Measurements from ENCODE around the gene TSHZ3. TPM values are rescaled to one million over a fixed set of nuclear protein-coding genes. Genes with fewer than 3 reads are reported as not detected.

TSHZ3 gene
- total and polyA plus RNA-seq, 2 of the 13 experiments (the other 11 are each of a cell fraction or from before 2014, with no cell fraction given): not detected

DNA sequence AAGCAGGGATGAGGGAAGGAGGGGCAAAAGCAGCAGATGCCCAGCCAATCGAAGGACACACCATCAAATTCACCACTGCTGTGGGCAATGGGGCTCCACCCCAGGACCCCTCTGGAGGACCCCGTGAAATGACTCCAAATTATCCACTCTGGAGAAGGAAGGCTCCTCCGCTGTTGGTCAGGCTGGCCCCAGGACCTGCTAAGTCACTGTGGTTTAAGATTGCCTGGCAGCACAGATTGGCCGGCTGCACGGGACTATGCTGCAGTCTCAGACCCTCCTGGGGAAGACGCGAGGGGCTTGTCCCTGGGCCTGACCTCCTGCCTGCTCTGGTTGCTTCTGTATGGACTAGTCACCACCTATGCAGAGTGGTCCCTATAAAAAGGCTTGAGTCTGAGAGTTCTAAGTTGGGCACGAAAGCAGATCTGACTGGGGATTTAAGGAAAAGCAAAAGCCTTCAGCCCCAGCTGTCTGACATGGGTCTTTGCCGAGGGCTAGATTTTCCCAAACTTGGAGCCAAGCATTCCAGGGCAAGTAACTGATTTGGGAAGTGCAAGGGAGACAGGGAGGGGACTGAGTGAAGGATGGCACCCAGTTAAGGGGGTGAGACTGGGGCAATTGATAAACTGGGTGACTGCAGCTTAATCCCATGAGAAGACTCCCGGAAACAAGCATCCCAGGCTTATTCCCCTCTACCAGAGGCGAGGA lies 91.7 kb downstream of the TSHZ3 start (continued):
- TF ChIP-seq, protein P1, sequence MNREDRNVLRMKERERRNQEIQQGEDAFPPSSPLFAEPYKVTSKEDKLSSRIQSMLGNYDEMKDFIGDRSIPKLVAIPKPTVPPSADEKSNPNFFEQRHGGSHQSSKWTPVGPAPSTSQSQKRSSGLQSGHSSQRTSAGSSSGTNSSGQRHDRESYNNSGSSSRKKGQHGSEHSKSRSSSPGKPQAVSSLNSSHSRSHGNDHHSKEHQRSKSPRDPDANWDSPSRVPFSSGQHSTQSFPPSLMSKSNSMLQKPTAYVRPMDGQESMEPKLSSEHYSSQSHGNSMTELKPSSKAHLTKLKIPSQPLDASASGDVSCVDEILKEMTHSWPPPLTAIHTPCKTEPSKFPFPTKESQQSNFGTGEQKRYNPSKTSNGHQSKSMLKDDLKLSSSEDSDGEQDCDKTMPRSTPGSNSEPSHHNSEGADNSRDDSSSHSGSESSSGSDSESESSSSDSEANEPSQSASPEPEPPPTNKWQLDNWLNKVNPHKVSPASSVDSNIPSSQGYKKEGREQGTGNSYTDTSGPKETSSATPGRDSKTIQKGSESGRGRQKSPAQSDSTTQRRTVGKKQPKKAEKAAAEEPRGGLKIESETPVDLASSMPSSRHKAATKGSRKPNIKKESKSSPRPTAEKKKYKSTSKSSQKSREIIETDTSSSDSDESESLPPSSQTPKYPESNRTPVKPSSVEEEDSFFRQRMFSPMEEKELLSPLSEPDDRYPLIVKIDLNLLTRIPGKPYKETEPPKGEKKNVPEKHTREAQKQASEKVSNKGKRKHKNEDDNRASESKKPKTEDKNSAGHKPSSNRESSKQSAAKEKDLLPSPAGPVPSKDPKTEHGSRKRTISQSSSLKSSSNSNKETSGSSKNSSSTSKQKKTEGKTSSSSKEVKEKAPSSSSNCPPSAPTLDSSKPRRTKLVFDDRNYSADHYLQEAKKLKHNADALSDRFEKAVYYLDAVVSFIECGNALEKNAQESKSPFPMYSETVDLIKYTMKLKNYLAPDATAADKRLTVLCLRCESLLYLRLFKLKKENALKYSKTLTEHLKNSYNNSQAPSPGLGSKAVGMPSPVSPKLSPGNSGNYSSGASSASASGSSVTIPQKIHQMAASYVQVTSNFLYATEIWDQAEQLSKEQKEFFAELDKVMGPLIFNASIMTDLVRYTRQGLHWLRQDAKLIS (CRISPR knock-in tag; IDR thresholded peaks at IDR 0.05): no peak
- TF ChIP-seq ZNF225 (CRISPR knock-in tag; IDR thresholded peaks at IDR 0.05): no peak

DNA sequence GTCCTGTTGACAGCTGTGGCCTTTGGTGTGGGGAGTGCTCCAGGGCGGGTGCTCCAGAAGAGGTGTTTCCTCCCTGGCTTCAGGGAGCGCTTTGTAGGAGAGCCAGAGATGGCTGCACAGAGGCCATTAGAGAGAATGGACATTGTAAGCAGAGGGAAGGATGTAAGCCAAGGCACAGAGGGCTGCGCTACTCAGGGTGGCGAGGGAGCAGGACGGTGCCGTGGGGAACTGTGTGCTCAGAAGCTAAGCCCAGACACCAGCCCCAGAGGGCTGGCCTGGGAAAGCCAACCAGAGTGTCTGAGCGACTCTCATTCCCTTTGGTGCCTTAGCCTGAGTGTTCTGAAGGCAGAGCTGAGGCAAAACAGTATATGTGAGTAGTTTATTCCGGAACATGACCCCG lies 92.2 kb downstream of the TSHZ3 start:
- 24% methylated on average over 7 of the region's 9 CpGs for WGBS (ENCODE audit: low lambda C conversion rate)
- Histone ChIP-seq H3K9ac (ENCODE audit: insufficient read depth, low read depth, low read length) (no peak overlapping the region), H2AFZ (ENCODE audit: low read length) (no peak overlapping the region), H3K36me3 (replicated peaks in 1 of 2; ENCODE audit: control insufficient read depth in 1 of 2, insufficient read depth in 2 of 2, low read length in 2 of 2) (no peaks in the 10 kb centered on the region), H3K79me2 (ENCODE audit: insufficient read depth, low read length) (no peaks in the 10 kb centered on the region), H3K27ac (ENCODE audit: extremely low read length, insufficient read depth, low read length) (no peak overlapping the region), H3K4me1 (ENCODE audit: insufficient read depth, low read length) (no peaks in the 10 kb centered on the region), H3K27me3 (ENCODE audit: control insufficient read depth in 1 of 2, insufficient read depth in 2 of 2, low read length in 2 of 2) (no peaks in the 10 kb centered on the region), H4K20me1 (ENCODE audit: insufficient read depth, low read length) (no peaks in the 10 kb centered on the region), H3K4me2 (ENCODE audit: low read depth, low read length) (no peak overlapping the region), H3K9me3 (ENCODE audit: low read length) (peaks cover 57% of the 10 kb centered on the region), H3K4me3 (replicated peaks in 1 of 3; ENCODE audit: insufficient read depth in 1 of 3, low read depth in 2 of 3, low read length in 3 of 3) (no peak overlapping the region)
- FAIRE-seq (no peak), ATAC-seq (no peak), DNase-seq (ENCODE audit: low spot score) (no peak)
- ChIA-PET CTCF (ENCODE audit: low intra/inter-chr PET ratio, low total read pairs) (no interaction called here), POLR2A (no interaction called here)
- in situ Hi-C loops (cut with HindIII; ENCODE audit: extremely low pct_ligation_motif_present, low pct_unique_long_range_greater_than_20kb) (no loop called here), intact Hi-C loops (cut with micrococcal nuclease; ENCODE audit: unreplicated experiment) (no loop called here)
- TF ChIP-seq TAF1 (CRISPR knock-in tag; IDR thresholded peaks at IDR 0.05) (no peak), DNMT3B (CRISPR knock-in tag; conservative IDR thresholded peaks at IDR 0.05) (no peak), ZMYM4 (CRISPR knock-in tag; IDR thresholded peaks at IDR 0.05) (no peak), RXRA (CRISPR knock-in tag; IDR thresholded peaks at IDR 0.05) (no peak), POLR2AphosphoS2 (IDR thresholded peaks at IDR 0.05; ENCODE audit: low read depth, low read length) (no peak), TAF15 (IDR thresholded peaks at IDR 0.05; ENCODE audit: low read depth, low read length, poor library complexity, severe bottlenecking) (no peak), ZNF577 (CRISPR knock-in tag; IDR thresholded peaks at IDR 0.05; ENCODE audit: borderline replicate concordance, low read depth) (no peak)
- TF ChIP-seq, protein P2, sequence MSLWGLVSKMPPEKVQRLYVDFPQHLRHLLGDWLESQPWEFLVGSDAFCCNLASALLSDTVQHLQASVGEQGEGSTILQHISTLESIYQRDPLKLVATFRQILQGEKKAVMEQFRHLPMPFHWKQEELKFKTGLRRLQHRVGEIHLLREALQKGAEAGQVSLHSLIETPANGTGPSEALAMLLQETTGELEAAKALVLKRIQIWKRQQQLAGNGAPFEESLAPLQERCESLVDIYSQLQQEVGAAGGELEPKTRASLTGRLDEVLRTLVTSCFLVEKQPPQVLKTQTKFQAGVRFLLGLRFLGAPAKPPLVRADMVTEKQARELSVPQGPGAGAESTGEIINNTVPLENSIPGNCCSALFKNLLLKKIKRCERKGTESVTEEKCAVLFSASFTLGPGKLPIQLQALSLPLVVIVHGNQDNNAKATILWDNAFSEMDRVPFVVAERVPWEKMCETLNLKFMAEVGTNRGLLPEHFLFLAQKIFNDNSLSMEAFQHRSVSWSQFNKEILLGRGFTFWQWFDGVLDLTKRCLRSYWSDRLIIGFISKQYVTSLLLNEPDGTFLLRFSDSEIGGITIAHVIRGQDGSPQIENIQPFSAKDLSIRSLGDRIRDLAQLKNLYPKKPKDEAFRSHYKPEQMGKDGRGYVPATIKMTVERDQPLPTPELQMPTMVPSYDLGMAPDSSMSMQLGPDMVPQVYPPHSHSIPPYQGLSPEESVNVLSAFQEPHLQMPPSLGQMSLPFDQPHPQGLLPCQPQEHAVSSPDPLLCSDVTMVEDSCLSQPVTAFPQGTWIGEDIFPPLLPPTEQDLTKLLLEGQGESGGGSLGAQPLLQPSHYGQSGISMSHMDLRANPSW (CRISPR knock-in tag; IDR thresholded peaks at IDR 0.05; ENCODE audit: borderline replicate concordance): no peak
- TF ChIP-seq, protein P3, sequence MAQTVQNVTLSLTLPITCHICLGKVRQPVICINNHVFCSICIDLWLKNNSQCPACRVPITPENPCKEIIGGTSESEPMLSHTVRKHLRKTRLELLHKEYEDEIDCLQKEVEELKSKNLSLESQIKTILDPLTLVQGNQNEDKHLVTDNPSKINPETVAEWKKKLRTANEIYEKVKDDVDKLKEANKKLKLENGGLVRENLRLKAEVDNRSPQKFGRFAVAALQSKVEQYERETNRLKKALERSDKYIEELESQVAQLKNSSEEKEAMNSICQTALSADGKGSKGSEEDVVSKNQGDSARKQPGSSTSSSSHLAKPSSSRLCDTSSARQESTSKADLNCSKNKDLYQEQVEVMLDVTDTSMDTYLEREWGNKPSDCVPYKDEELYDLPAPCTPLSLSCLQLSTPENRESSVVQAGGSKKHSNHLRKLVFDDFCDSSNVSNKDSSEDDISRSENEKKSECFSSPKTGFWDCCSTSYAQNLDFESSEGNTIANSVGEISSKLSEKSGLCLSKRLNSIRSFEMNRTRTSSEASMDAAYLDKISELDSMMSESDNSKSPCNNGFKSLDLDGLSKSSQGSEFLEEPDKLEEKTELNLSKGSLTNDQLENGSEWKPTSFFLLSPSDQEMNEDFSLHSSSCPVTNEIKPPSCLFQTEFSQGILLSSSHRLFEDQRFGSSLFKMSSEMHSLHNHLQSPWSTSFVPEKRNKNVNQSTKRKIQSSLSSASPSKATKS (CRISPR knock-in tag; IDR thresholded peaks at IDR 0.05): no peak
- TF ChIP-seq, protein P4, sequence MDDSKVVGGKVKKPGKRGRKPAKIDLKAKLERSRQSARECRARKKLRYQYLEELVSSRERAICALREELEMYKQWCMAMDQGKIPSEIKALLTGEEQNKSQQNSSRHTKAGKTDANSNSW (CRISPR knock-in tag; IDR thresholded peaks at IDR 0.05; ENCODE audit: borderline replicate concordance): no peak
- TF ChIP-seq, protein P5, sequence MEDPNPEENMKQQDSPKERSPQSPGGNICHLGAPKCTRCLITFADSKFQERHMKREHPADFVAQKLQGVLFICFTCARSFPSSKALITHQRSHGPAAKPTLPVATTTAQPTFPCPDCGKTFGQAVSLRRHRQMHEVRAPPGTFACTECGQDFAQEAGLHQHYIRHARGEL (CRISPR knock-in tag; IDR thresholded peaks at IDR 0.05): no peak
- no TSS peak for BruUV-seq (replicated peaks)

Measured in HepG2 (cell line).